Stromal cell of bone marrow (primary cell): ENCODE data around the gene PHOSPHO1.
A peak's percentile ranks its signal among the peaks of the same experiment; 100 is the strongest.

Experiments
- DNase-seq: peaks from one replicate; pipeline ENCODE4 v3.0.0-alpha.2; 2012; ENCODE audit warnings: low read depth

The PHOSPHO1 gene

DNA sequence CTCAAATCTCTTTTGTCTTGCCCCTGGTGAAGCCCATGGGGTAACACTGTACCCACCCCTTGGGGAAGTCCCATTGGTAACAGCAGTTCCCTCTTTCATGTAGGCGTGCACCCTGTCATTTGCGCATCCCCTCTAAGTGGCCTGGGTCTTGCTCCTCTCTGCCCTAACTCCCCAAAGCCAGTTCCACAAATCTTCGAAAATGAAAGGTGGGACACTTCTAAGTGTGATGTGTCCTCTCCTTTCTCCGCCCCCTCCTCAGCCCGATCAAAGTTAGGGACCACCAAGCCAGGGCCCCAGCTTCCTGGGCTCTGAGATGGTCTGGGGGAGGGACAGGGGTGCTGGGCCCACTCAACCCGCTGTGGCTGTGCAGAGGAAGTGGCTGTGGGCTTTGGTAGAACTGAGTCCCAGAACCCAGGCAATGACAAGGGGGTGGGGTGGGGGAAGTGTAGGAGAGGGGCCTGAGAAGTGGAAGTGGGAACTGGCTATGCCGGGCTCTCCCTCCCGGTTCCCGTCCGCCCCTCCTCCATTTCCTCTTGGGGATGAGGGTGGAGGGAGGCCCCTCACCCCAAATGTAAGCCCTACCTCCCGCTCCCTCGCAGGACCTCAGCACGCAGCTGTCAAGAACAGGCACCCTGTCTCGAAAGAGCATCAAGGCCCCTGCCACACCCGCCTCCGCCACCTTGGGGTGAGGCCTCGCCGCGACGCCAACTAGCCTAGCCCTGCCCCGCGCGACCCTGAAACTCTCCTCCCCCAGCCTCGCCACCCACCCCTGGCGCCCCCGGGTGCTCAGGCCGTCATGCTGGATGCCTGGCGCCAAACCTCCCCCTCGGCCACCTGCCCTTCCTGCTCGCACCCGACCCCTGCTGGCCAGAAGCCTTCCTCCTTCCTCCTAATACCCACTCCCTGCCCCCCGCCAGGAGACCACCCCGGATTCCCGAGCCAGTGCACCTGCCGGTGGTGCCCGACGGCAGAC is 11.4 kb downstream of the PHOSPHO1 start:
- DNase-seq = no peak

- no peak for DNase-seq
Measured at GRCh38 chr17:49217651-49218413, 12.8 kb downstream of the PHOSPHO1 start.

GRCh38 chr17:49216953-49217650 is 13.5 kb downstream of the PHOSPHO1 start:
- DNase-seq = no peak

GRCh38 chr17:49216482-49216881 is 14.1 kb downstream of the PHOSPHO1 start:
- DNase-seq = no peak

GRCh38 chr17:49214676-49215360 is 15.8 kb downstream of the PHOSPHO1 start:
- no peak for DNase-seq

GRCh38 chr17:49213847-49214246 is 16.7 kb downstream of the PHOSPHO1 start:
- no peak for DNase-seq

DNA sequence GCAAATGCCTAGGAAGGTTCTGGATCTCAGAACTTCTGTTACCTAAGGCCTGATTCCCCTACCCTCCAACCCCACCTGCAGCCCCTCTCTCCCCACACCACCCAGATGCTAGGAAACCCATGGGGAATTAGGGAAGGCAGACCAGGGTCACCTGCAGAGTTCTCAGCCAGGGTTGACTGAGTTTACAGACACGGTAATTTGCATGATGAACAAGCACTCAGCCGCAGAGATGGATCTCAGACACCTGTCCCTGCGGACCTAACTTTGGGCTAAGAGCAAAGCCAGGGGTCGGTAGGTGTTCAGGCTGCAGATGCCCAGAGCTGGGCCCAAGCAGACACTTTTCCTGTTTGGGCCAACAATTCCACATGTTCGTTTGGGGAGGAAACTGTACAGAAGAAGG is 17.2 kb downstream of the PHOSPHO1 start:
- no peak for DNase-seq

GRCh38 chr17:49210158-49211029 is 20.2 kb downstream of the PHOSPHO1 start, which contains the start of the genes ABI3 and GNGT2:
TSS of gene ABI3 (plus strand) at chr17:49210707. CDS start at chr17:49210725, 18 bp downstream.
TSS of gene GNGT2 (minus strand) at chr17:49210574. CDS start at chr17:49207422, 3,152 bp downstream.
- DNase-seq = no peak

DNA sequence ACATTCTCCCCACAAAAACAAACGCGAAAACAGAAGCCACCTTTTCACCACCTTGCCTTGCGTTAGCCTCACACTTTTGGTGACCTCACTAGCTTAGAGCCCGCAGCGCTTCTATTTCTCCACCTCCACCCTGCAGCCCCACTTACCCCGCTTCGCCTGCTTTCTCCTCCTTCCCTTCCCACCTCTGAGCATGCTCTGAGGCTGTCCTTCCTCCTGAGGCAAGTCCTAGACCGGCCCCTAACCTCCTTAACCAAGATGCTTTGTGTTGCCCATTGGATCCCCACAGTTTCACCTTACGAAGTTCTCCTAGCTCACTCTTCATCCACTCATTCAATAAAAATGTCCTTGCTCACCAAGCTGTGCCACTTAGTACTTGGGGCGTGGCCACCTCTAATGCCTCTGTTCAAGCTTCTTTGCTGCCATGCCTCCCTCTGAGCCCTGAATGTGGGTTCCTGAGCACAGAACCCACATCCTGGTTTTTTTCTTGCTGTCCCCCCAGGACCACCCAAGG is 21.5 kb downstream of the PHOSPHO1 start:
- no peak for DNase-seq

DNA sequence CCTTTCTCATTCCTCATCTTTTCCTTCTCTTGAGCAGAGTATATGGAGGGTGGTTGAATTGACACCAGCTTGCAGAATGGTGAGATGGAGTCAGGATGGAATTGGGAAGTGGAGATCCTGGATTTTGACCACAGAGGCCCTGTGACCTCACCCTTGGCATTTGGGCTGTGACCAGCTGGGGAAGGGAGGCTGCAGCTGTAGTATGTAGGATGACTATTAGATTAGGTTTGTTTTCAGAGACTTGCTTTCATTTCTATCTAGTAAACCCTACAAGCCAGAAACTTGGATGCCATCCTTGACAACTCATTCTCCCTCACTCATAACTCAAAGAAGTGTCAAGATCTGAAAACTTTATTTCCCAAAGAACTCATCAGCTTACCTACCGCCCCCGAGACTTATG is 26.1 kb downstream of the PHOSPHO1 start:
- DNase-seq = no peak

DNA sequence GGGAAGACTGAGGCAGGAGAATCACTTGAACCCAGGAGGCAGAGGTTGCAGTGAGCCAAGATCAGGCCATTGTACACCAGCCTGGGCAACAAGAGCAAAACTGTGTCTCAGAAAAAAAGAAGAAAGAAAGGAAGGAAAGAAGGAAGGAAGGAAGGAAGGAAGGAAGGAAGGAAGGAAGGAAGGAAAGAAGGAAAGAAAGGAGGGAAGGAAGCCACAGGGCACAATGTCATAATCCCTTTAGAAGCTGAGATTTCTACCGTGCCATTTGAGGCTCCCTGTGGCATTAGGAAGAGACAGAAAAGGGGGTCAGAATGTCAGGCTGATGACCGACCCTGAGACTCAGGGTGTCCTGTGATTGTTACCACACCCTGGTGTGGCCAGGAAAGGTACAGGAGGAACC is 26.8 kb downstream of the PHOSPHO1 start:
- DNase-seq = no peak

GRCh38 chr17:49201481-49201927 is 29.1 kb downstream of the PHOSPHO1 start:
- DNase-seq = no peak

- DNase-seq = no peak
Measured at GRCh38 chr17:49200423-49201083, 30.0 kb downstream of the PHOSPHO1 start.

GRCh38 chr17:49198211-49198610 is 32.4 kb downstream of the PHOSPHO1 start:
- DNase-seq = no peak

DNA sequence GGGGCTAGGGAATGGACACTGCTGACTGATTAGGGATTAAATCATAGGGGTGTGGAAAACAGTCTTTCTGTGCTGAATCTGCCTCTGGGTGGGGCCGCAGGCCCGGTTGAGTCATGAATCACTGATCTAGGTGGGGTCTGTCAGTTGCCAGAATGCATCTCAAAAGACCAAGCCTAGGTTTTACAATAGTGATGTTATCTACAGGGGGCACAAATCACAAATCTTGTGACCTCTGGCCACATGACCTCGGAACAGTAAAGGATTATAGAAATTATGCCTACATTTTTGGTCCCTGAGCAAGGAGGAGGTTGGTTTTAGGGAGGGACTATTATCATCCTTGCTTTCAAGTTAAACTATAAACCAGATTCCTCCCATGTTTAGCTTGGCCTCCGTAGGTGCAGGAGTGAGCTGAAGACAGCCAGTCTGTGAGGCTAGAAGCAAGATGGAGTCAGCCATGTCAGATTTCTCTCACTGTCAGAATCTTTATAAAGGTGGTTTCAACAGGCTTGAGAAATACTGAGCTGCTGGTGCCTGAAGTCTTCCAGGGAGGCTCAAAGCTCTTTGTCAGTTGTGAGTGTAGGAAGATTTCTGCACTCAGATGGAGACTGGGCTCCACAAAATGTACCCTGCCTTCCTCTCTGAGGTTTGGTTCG is 33.1 kb downstream of the PHOSPHO1 start:
- no peak for DNase-seq

DNA sequence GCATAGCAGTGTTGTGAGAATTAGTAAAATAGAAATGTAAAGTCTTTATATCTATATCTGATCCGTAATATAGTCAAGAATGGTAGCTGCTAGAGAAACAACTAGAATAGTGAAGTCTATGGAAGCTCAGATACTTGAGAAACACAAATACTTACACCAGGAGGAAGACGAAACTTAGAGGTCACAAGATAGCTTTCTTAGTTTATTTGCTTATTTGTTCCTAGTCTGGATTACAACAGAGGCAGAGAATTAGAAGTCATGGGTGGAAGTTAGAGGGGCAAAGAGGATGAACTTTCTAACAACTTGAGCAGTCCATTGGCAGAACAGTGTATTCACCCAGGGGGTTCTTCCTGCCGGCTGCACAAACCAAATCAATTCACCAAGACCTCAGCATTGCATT is 34.1 kb downstream of the PHOSPHO1 start:
- DNase-seq = no peak

DNA sequence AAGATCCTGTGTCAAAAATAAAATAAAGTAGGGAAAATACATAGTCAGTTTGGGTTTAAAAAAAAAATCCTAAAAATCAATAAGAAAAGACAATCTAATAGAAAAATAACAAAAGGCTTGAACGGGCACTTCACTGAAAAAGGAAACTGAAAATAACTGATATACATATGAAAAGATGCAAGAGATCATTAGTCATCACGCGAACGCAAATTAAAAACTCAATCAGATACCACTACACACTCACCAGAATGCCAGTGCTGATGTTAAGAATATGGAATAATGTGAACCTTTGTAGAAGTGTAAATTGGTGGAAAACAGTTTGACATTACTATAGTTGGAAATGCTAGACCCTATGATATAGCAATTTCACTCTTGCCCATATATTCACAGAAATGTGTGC is 34.8 kb downstream of the PHOSPHO1 start:
- DNase-seq = no peak

DNA sequence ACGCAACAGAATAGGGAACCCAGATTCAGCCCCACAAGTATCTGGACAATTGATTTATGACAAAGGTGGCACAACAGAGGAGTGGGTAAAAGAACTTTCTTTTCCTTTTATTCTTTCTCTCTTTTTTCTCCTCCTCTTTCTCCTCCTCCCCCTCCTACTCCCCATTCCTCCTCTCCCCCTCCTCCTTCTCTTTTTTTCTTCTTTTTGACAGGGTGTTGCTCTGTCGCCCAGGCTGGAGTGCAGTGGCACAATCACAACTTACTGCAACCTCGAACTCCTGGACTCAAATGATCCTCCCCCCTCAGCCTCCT is 36.3 kb downstream of the PHOSPHO1 start:
- DNase-seq = no peak

DNA sequence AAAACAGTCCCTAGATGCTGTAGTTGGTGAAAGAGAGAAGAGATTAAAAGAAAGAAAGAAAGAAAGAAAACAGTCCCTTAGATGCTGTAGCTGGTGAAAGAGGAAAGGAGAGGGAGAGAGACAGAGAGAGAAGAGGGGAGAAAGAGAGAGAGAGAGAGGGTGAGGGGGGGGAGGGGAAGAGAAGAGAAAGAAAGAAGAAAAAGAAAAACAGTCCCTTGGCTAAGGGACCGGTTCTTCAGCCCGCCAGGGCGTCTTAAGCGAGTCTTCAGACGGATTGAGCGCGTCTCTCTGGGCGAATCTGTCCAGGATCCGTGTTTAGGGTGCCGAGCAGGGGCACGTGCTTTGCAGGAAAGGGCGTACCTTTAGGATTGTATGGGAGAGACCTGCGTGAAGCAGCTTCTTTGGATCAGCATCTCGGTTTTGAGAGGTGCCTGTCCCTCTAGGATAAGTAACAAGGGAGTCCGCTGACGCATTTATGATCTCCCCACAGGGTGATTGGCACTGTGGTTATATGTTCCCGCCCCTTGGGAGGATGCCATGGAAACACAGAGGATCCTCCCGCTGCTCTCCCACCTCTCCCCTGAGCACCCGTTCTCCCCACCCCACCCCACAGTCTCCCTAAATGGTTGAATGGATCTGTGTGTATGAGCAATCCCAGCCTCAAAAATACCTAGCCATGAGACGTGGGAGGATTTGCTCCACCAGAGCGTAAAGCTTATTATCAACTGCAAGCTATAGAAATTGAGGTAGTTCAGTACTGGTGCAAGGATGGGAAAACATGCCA is 36.9 kb downstream of the PHOSPHO1 start:
- peak; percentile 45 for DNase-seq
